AG04450 (cell line): ENCODE results near the gene KISS1. TPM values are rescaled to one million over a fixed set of nuclear protein-coding genes. Genes with fewer than 3 reads are reported as not detected.

ENCODE experiments used
- CTCF ChIA-PET: fragments of 300-600, 350-600 bp; formaldehyde crosslinking; extraction: SDS; loops from one replicate; lab custom pipeline; 2022; ENCODE audit warnings: antibody characterized with exemption, inconsistent platforms; lab: Charles Lee
- POLR2A ChIA-PET: fragments of 350-600 bp; formaldehyde crosslinking; extraction: SDS; loops from one replicate; lab custom pipeline; 2021; ENCODE audit warnings: antibody characterized with exemption, inconsistent platforms; lab: Yijun Ruan, JAX
- DNase-seq: peaks from one replicate; pipeline ENCODE4 v3.0.0-alpha.2; 2011; ENCODE audit warnings: low read depth, low spot score
- H3K27ac ChIP-seq: one replicate; pipeline ENCODE4 v1.5.1; 2012; ENCODE audit warnings: low read depth, low read length, control low read depth
- H3K27me3 ChIP-seq: one replicate; pipeline ENCODE4 v1.6.0; 2012; ENCODE audit warnings: low read length; ENCODE audit not compliant: control insufficient read depth, insufficient read depth
- H3K4me3 ChIP-seq: 2 replicates; pipeline ENCODE4 v1.5.1; 2011; ENCODE audit warnings: mild to moderate bottlenecking, low read depth, low read length, control low read depth
- H3K9me3 ChIP-seq: 2 replicates; pipeline ENCODE4 v1.5.1; 2012; ENCODE audit warnings: low read length; ENCODE audit not compliant: control insufficient read depth, insufficient read depth
- polyA plus RNA-seq: library from polyadenylated mRNA; depleted of rRNA; stranded (reverse); fragments of >200 nt; gene quantifications from 2 replicates; pipeline ENCODE4 v1.2.3, GENCODE V29; 2011
- TF ChIP-seq, protein P1 (sequence below): IDR thresholded peaks from 2 replicates; pipeline ENCODE4 v1.5.1; 2011; ENCODE audit warnings: low read depth, low read length, control low read depth, inconsistent platforms

Gene KISS1
- polyA plus RNA-seq, 1 experiment, result 3.4 TPM

DNA sequence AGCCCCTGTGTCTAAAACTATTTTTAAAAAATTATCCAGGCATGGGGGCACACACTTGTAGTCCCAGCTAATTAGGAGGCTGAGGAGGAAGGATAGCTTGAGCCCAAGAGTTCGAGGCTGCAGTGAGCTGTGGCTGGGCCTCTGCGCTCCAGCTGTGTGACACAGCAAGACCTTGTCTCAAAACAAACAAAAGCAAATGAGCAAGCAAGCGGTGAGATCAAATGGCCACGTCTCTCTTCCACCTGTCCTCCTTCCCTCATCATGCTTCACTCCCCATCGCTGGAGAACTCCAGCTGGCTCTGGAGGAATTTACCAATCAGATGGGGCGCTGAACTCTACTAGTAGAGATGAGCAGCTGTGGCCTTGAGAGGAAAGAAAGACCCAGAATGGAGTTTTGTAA, 16.2 kb downstream of the KISS1 start:
- no peaks in the 10 kb centered on the region for H3K9me3 ChIP-seq
- TF ChIP-seq, protein P1, sequence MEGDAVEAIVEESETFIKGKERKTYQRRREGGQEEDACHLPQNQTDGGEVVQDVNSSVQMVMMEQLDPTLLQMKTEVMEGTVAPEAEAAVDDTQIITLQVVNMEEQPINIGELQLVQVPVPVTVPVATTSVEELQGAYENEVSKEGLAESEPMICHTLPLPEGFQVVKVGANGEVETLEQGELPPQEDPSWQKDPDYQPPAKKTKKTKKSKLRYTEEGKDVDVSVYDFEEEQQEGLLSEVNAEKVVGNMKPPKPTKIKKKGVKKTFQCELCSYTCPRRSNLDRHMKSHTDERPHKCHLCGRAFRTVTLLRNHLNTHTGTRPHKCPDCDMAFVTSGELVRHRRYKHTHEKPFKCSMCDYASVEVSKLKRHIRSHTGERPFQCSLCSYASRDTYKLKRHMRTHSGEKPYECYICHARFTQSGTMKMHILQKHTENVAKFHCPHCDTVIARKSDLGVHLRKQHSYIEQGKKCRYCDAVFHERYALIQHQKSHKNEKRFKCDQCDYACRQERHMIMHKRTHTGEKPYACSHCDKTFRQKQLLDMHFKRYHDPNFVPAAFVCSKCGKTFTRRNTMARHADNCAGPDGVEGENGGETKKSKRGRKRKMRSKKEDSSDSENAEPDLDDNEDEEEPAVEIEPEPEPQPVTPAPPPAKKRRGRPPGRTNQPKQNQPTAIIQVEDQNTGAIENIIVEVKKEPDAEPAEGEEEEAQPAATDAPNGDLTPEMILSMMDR, result no peak
- no peaks in the 10 kb centered on the region for H3K27me3 ChIP-seq
- POLR2A ChIA-PET, result no interaction called here
- no peak for DNase-seq
- H3K27ac ChIP-seq, result no peak overlapping the region
- CTCF ChIA-PET, result interaction anchor here (1.2 to 2.4 kb wide), 2 partner anchors 27 to 34 kb away, joined by 3 to 12 read pairs; partner anchors contain the start of gene GOLT1A
- H3K4me3 ChIP-seq, result no peak overlapping the region

DNA sequence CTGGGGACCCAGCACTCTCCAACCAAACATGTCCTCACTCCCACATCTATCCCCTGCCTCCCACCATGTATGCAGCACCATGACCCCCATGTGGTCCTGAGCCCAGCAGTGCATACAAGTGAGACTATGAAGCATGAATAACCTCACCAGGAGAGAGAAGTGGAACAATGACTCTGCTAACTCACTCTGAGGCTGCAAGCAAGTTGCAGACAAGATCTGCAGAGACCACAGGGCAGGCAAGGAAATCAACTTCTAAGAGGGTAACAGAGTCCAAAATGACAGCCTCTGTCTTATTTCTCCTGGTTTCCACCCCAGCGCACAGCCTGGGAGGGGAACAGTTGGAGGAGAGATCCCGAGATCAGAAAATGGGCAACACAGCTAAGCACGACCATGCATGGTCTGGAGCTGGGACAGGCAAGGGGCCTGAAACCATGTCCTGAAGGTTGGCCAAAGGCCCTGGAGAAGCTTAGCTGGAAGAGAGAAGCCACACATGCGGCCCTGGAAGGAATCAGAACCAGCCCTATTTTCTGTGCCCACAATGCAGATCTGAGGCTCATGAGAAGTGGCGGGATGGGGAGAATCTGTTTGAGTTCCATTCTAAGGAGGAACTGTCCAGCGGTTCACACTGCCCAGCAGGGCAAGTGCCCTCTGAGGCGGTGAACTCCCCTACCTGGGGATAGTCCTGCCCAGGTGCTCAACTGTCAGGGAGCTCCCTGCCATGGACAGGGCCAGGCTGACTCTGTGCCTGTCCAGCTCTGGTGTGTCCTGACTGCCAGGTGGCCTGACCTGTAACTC, 17.6 kb downstream of the KISS1 start:
- DNase-seq, result no peak
- TF ChIP-seq, protein P1, result no peak
- ChIA-PET CTCF (interaction anchor here (1.0 to 1.2 kb wide), 4 partner anchors 16 to 185 kb away, joined by 3 to 9 read pairs (median 5); no protein-coding TSS in a partner anchor), POLR2A (no interaction called here)
- no peak overlapping the region for H3K4me3 ChIP-seq
- no peaks in the 10 kb centered on the region for H3K9me3 ChIP-seq
- H3K27ac ChIP-seq, result no peak overlapping the region
- H3K27me3 ChIP-seq, result no peaks in the 10 kb centered on the region

DNA sequence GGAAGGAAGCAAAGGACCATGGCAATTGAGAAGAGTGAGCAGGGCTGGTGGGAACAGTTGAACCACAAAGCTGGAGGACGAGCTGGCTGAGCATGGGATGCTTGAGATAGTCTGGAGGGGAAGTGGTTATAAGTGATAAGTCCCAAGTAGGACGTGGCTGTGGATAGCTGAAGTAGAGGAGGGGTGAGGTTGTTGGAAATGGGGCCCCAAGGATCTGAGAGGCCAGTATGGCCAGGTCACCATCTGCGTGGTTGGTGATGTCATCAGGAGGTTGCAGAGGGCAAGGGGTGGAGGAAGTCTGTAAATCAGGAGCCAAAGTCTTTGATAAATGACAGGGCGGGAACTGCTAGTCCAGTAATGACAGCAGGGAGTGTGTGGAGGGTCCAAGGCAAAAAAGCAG, 19.2 kb downstream of the KISS1 start:
- Histone ChIP-seq H3K27me3 (no peaks in the 10 kb centered on the region), H3K4me3 (no peak overlapping the region), H3K27ac (no peak overlapping the region), H3K9me3 (no peaks in the 10 kb centered on the region)
- ChIA-PET POLR2A (no interaction called here), CTCF (interaction anchor here (3.0 kb wide), 1 partner anchor 222 kb away, joined by 8 read pairs; no protein-coding TSS in a partner anchor)
- no peak for DNase-seq
- TF ChIP-seq, protein P1, result no peak

DNA sequence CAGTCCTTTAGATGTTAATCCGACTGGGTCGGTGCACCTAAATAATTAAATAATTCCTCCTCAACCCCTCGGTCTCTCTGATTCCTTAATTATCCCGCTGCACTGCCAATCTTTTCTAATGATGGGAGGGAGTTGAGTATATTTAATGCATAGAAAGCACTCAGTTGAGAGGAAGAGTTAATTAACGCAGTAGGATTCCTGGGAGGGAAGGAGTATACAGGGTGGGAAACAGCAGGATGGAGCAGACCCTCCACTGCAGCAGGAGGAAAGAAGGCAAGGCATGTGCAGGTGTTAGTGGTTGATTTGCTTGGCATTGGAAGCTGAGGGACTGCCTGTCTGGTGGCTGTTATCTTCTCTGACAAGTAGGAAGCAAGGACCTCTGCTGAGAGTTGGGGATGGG, 20.2 kb downstream of the KISS1 start:
- H3K4me3 ChIP-seq, result no peak overlapping the region
- ChIA-PET CTCF (interaction anchor here (0.7 to 5.3 kb wide), 4 partner anchors 13 to 223 kb away, joined by 3 to 33 read pairs (median 10); no protein-coding TSS in a partner anchor), POLR2A (no interaction called here)
- TF ChIP-seq, protein P1, result no peak
- H3K27ac ChIP-seq, result no peak overlapping the region
- H3K9me3 ChIP-seq, result no peaks in the 10 kb centered on the region; the same call in 1 of the 2 replicates
- no peak for DNase-seq
- no peaks in the 10 kb centered on the region for H3K27me3 ChIP-seq

DNA sequence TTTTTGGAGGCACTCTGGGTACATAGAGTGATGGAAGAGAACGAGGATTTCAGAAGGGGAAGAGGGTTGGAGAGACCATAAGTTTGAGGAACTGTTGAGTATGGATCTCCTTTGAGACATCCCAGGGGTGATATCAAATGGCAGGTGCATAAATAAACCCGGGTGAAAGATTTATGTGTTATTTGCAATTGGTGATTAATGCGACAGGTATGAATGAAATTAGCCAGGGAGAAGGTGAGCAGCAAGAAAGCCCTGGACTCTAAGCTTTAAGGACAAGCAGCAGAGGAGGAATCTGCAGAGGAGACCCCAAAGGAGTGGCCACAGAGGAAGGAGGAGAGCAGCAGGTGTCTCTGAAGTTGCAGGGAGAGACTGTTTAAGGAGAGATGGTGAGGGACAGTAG, 21.3 kb downstream of the KISS1 start:
- DNase-seq, result no peak
- Histone ChIP-seq H3K27ac (no peak overlapping the region), H3K4me3 (no peak overlapping the region), H3K27me3 (no peaks in the 10 kb centered on the region), H3K9me3 (peaks cover 3% of the 10 kb centered on the region)
- TF ChIP-seq, protein P1, result no peak
- CTCF ChIA-PET, result interaction anchor here (1.8 to 5.3 kb wide), 3 partner anchors 12 to 224 kb away, joined by 8 to 33 read pairs (median 12); no protein-coding TSS in a partner anchor
- POLR2A ChIA-PET, result no interaction called here
